Coronary artery (tissue), 2 donors: ENCODE data around the gene JMJD7.

Source experiments
- DNase-seq: peaks from one replicate; pipeline ENCODE4 v3.0.0-alpha.2; 2017; ENCODE audit warnings: low spot score
- H3K27ac ChIP-seq, 2 donors: fragments of 200-600 bp; sonication (generic); one replicate each; pipeline ENCODE4 v1.5.1; 2016 to 2019
- H3K4me3 ChIP-seq: fragments of 200-600 bp; sonication (generic); 2 replicates; pipeline ENCODE4 v1.5.1; 2016; ENCODE audit warnings: mild to moderate bottlenecking, moderate library complexity
- CTCF ChIP-seq: fragments of 200-600 bp; sonication (generic); IDR thresholded peaks from one replicate; pipeline ENCODE4 v1.5.1; 2019; ENCODE audit warnings: antibody characterized with exemption

The JMJD7 gene

GRCh38 chr15:41881086-41881485 is 53.2 kb downstream of the JMJD7 start:
- no peak overlapping the region for H3K4me3 ChIP-seq
- DNase-seq = no peak
- H3K27ac ChIP-seq = no peak overlapping the region
- TF ChIP-seq CTCF = no peak

GRCh38 chr15:41881550-41881919 is 53.6 kb downstream of the JMJD7 start:
- DNase-seq = no peak
- peak overlapping the region; percentile 59 for H3K4me3 ChIP-seq
- no peak overlapping the region for H3K27ac ChIP-seq
- no peak for TF ChIP-seq CTCF

GRCh38 chr15:41881920-41882688 is 54.2 kb downstream of the JMJD7 start:
- peak overlapping the region; percentile 59 for H3K4me3 ChIP-seq
- no peak for DNase-seq
- TF ChIP-seq CTCF = no peak
- H3K27ac ChIP-seq = no peak overlapping the region

- no peak for TF ChIP-seq CTCF
- Histone ChIP-seq H3K27ac (no peak overlapping the region), H3K4me3 (peak overlapping the region; percentile 59)
- DNase-seq = no peak
These were observed 55.0 kb downstream of the JMJD7 start for GRCh38 chr15:41882689-41883483.

- Histone ChIP-seq H3K4me3 (no peak overlapping the region), H3K27ac (no peak overlapping the region)
- TF ChIP-seq CTCF = no peak
- DNase-seq = no peak
These were observed 55.6 kb downstream of the JMJD7 start for GRCh38 chr15:41883484-41883825.

- no peak for DNase-seq
- Histone ChIP-seq H3K27ac (no peak overlapping the region), H3K4me3 (no peak overlapping the region)
- TF ChIP-seq CTCF = no peak
These were observed 56.6 kb downstream of the JMJD7 start for GRCh38 chr15:41884458-41884857.

- DNase-seq = no peak
- TF ChIP-seq CTCF = no peak
- Histone ChIP-seq H3K4me3 (no peak overlapping the region), H3K27ac (no peak overlapping the region)
These were observed 57.4 kb downstream of the JMJD7 start for GRCh38 chr15:41885321-41885720.
